Endometrium (tissue), 2 donors: ENCODE measurements around the gene SRGAP2.
"Not testable (repeated sequence)": the region's sequence is repeated elsewhere in the genome, so short reads cannot be mapped to it uniquely, and the experiment has no call there.

Source experiments
- FAIRE-seq: peaks from 2 replicates; lab custom pipeline; 2012; peaks lifted over from hg19 to GRCh38; lab: Jason Lieb, UNC
- donor health status: control.
- donor health status: control.

SRGAP2 gene

GRCh38 chr1:206203364-206204158, at the start of gene SRGAP2:
Gene SRGAP2, plus strand, starts transcription at chr1:206203541. Its CDS starts 2,430 bp downstream, at chr1:206205971.
- not testable (repeated sequence) for FAIRE-seq

GRCh38 chr1:206167350-206168029, 35.9 kb upstream of the SRGAP2 start:
- FAIRE-seq = peak; percentile 94

GRCh38 chr1:206169794-206170193, 33.5 kb upstream of the SRGAP2 start:
- FAIRE-seq = not testable (repeated sequence)

- not testable (repeated sequence) for FAIRE-seq
Measured at GRCh38 chr1:206173110-206173719, 30.1 kb upstream of the SRGAP2 start.

GRCh38 chr1:206174182-206174868, 29.0 kb upstream of the SRGAP2 start:
- not testable (repeated sequence) for FAIRE-seq

GRCh38 chr1:206175459-206176113, 27.8 kb upstream of the SRGAP2 start:
- not testable (repeated sequence) for FAIRE-seq

- FAIRE-seq = not testable (repeated sequence)
Measured at GRCh38 chr1:206176114-206176502, 27.2 kb upstream of the SRGAP2 start.

GRCh38 chr1:206178061-206178989, 25.0 kb upstream of the SRGAP2 start:
- FAIRE-seq = not testable (repeated sequence)

GRCh38 chr1:206179666-206180065, 23.7 kb upstream of the SRGAP2 start:
- not testable (repeated sequence) for FAIRE-seq

GRCh38 chr1:206182368-206183317, 20.7 kb upstream of the SRGAP2 start:
- FAIRE-seq = not testable (repeated sequence)

- FAIRE-seq = not testable (repeated sequence)
Measured at GRCh38 chr1:206183788-206184187, 19.6 kb upstream of the SRGAP2 start.

- FAIRE-seq = not testable (repeated sequence)
Measured at GRCh38 chr1:206185778-206186177, 17.6 kb upstream of the SRGAP2 start.

GRCh38 chr1:206186826-206187225, 16.5 kb upstream of the SRGAP2 start:
- FAIRE-seq = not testable (repeated sequence)

GRCh38 chr1:206195182-206195581, 8.2 kb upstream of the SRGAP2 start:
- FAIRE-seq = not testable (repeated sequence)

- FAIRE-seq = not testable (repeated sequence)
Measured at GRCh38 chr1:206196748-206197424, 6.5 kb upstream of the SRGAP2 start.

GRCh38 chr1:206202789-206203363, 465 bp upstream of the SRGAP2 start, which contains the start of gene FAM72A:
Gene FAM72A, minus strand, starts transcription at chr1:206202839. Its CDS starts 814 bp downstream, at chr1:206202025.
- FAIRE-seq = peak; percentile 99

GRCh38 chr1:206204159-206204511, 794 bp downstream of the SRGAP2 start:
- FAIRE-seq = not testable (repeated sequence)

- not testable (repeated sequence) for FAIRE-seq
Measured at GRCh38 chr1:206204871-206205270, 1.5 kb downstream of the SRGAP2 start.
